PC-9 (cell line): ENCODE measurements around the gene CBX5.

Source experiments
- EZH2 ChIP-seq: fragments of 200-600 bp; sonication (generic); IDR thresholded peaks from 2 replicates; pipeline ENCODE4 v1.8.0; 2017; ENCODE audit warnings: antibody characterized with exemption, low read depth
- TF ChIP-seq, protein P1 (sequence below): fragments of 200-600 bp; sonication (generic); conservative IDR thresholded peaks from 2 replicates; pipeline ENCODE4 v1.6.1; 2017; ENCODE audit warnings: mixed run types, antibody characterized with exemption, mild to moderate bottlenecking, moderate library complexity

DNA sequence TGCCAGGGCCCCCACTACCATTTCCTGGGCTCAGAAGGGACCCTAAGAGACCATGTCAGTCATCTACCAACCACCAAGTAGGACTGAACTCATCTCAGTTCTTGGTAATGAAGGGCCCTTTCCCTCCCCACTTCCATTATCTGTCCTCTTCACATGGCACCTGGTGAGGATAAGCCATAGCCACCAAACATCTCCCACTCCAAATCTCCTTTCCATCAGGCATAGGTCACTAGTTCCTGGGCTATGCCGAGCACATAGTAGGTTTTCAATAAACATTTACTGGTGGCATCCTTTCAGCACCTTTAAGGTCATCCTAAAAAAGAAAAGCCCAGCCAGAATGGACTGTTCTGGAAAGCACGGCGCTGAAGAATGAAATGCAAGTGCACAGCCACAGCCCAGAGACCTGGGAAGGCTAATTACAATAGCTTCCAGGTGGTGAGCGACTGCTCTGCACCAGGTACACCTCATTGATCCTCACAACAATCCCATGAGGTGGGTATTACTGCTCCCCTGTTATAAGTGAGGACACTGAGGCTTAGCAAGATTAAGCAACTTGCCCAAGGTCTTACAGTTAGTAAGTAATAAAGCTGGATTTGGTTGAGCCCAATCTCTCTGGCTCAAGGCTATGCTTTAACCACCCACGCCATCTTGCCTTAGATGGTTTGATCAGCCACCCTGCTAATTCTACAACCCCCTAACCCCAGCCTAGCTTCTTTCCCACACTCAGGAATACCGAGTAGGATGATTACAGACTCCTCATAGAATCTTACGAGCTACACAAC lies 95.7 kb downstream of the CBX5 start:
- TF ChIP-seq, protein P1, sequence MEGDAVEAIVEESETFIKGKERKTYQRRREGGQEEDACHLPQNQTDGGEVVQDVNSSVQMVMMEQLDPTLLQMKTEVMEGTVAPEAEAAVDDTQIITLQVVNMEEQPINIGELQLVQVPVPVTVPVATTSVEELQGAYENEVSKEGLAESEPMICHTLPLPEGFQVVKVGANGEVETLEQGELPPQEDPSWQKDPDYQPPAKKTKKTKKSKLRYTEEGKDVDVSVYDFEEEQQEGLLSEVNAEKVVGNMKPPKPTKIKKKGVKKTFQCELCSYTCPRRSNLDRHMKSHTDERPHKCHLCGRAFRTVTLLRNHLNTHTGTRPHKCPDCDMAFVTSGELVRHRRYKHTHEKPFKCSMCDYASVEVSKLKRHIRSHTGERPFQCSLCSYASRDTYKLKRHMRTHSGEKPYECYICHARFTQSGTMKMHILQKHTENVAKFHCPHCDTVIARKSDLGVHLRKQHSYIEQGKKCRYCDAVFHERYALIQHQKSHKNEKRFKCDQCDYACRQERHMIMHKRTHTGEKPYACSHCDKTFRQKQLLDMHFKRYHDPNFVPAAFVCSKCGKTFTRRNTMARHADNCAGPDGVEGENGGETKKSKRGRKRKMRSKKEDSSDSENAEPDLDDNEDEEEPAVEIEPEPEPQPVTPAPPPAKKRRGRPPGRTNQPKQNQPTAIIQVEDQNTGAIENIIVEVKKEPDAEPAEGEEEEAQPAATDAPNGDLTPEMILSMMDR = no peak
- no peak for TF ChIP-seq EZH2
